ENCODE measurements around the gene DKKL1. TPM values are rescaled to one million over a fixed set of nuclear protein-coding genes. Genes with fewer than 3 reads are reported as not detected.
A peak's percentile ranks its signal among the peaks of the same experiment; 100 is the strongest.
"Not testable (repeated sequence)": the region's sequence is repeated elsewhere in the genome, so short reads cannot be mapped to it uniquely, and the experiment has no call there.

DKKL1 gene
- not detected for total RNA-seq
- polyA plus RNA-seq = not detected

DNA sequence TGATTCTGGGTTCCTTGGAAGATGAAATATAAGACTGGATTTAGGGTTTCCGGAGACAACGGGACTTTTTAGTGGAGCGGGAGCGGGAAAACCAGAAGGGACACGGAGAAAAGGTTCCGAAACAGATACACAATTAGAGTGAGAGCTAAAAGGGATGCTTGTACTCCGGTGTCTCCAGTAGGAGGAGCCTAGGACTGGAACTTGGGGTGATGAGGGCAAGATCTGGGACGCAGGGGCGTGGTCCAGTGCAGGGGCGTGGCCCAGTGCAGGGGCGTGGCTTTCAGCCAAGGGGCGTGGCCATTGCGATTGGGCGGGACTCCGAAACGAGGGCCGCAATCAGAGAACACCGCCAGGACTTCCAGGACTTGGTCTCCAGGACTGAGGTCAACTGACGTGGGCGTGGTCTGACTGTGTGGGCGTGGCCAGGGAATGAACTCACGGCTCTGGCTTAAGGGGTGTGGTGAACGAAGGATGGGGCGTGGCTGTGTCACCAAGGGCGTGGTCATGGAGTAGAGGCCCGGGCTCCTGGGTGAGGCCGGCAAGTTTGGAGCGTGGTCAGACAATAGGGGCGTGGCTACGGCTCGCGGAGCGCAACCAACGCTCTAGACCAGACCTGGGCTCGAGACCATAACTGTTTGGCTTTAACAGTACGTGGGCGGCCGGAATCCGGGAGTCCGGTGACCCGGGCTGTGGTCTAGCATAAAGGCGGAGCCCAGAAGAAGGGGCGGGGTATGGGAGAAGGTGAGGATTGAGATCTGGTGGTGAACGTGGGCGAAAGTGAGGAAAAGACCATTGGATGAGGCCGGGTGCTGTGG, at the start of gene DKKL1:
Gene DKKL1, plus strand, starts transcription at position 610 of the 815 bp plus-strand sequence. Its CDS starts 122 bp downstream, at position 732.
- H3K4me3 ChIP-seq (ENCODE audit: low read depth, low read length) = peak within 1 kb of the TSS; percentile 44
- no peak within 1 kb of the TSS for H3K27ac Mint-ChIP-seq
- H3K4me1 ChIP-seq (ENCODE audit: control insufficient read depth, insufficient read depth, low read length, poor library complexity, severe bottlenecking) = peaks cover 33% of the 10 kb centered on the region
- no peaks in the 10 kb centered on the region for H3K9me3 ChIP-seq (ENCODE audit: control insufficient read depth in 2 of 2, low read length in 2 of 2)
- H3K27ac ChIP-seq (ENCODE audit: insufficient read depth, low read length, poor library complexity, severe bottlenecking) = no peak within 1 kb of the TSS
- H3K36me3 ChIP-seq (ENCODE audit: control insufficient read depth, insufficient read depth, low read length) = no peaks in the 10 kb centered on the region
- H3K36me3 Mint-ChIP-seq = no peaks in the 10 kb centered on the region
- DNase-seq (peak; percentile 46 to 63 (median 50)), ATAC-seq (ENCODE audit: low read depth in 2 of 2) (peak; percentile 65 to 69)
- H3K9me3 Mint-ChIP-seq = peaks cover 0 to 2% (median 0%) of the 10 kb centered on the region in 7 donors
- no peak within 1 kb of the TSS for H3K4me3 Mint-ChIP-seq
- peaks cover 42% of the 10 kb centered on the region for H3K27me3 Mint-ChIP-seq
- H3K4me1 Mint-ChIP-seq = peaks cover 0 to 15% (median 3%) of the 10 kb centered on the region in 4 donors
- H3K27me3 ChIP-seq (ENCODE audit: control insufficient read depth, insufficient read depth, low read length) = peaks cover 14% of the 10 kb centered on the region

DNA sequence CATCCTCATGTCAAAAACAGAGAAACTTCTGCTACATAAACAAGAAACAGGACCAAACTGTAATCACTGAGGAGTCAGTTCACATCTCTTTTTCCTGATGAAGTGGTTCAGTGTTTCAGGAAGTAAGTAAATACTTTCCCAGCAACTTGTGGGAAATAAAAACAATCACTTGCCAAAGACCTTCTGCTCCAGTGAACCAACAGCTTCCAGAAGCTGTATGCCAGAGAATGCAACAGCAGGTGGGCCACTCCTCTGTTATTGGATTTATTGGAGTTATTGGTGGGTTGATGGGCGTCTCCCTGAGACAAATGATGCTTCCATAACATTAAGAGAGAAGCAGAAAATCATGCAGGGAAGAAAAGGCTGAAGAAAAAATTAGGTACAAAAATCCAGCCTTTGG, 48.6 kb upstream of the DKKL1 start:
- ATAC-seq (ENCODE audit: low read depth in 2 of 2) (no peak), DNase-seq (no peak)
- Histone ChIP-seq H3K27me3 (ENCODE audit: control insufficient read depth, insufficient read depth, low read length) (no peaks in the 10 kb centered on the region), H3K27ac (ENCODE audit: insufficient read depth, low read length, poor library complexity, severe bottlenecking) (no peak overlapping the region), H3K4me1 (ENCODE audit: control insufficient read depth, insufficient read depth, low read length, poor library complexity, severe bottlenecking) (no peaks in the 10 kb centered on the region), H3K9me3 (ENCODE audit: control insufficient read depth in 2 of 2, low read length in 2 of 2) (peaks cover 10 to 17% of the 10 kb centered on the region in 2 experiments), H3K4me3 (ENCODE audit: low read depth, low read length) (no peak overlapping the region), H3K36me3 (ENCODE audit: control insufficient read depth, insufficient read depth, low read length) (peaks cover 9% of the 10 kb centered on the region)
- Mint-ChIP-seq H3K27ac (no peak overlapping the region), H3K9me3 (peaks cover 0 to 10% (median 2%) of the 10 kb centered on the region in 7 donors), H3K27me3 (no peaks in the 10 kb centered on the region), H3K4me1 (peaks cover 0 to 5% (median 3%) of the 10 kb centered on the region in 4 donors), H3K4me3 (no peak overlapping the region), H3K36me3 (peaks cover 55% of the 10 kb centered on the region)

GRCh38 chr19:49316284-49316683, 47.4 kb upstream of the DKKL1 start:
- H3K27me3 Mint-ChIP-seq = peaks cover 4% of the 10 kb centered on the region
- no peak overlapping the region for H3K4me3 Mint-ChIP-seq
- H3K27me3 ChIP-seq (ENCODE audit: control insufficient read depth, insufficient read depth, low read length) = no peaks in the 10 kb centered on the region
- no peaks in the 10 kb centered on the region for H3K4me1 ChIP-seq (ENCODE audit: control insufficient read depth, insufficient read depth, low read length, poor library complexity, severe bottlenecking)
- ATAC-seq (ENCODE audit: low read depth in 2 of 2) (no peak), DNase-seq (no peak)
- no peaks in the 10 kb centered on the region for H3K36me3 ChIP-seq (ENCODE audit: control insufficient read depth, insufficient read depth, low read length)
- H3K9me3 ChIP-seq (ENCODE audit: control insufficient read depth in 2 of 2, low read length in 2 of 2) = peaks cover 10 to 17% of the 10 kb centered on the region in 2 experiments
- H3K27ac ChIP-seq (ENCODE audit: insufficient read depth, low read length, poor library complexity, severe bottlenecking) = no peak overlapping the region
- no peak overlapping the region for H3K27ac Mint-ChIP-seq
- no peak overlapping the region for H3K4me3 ChIP-seq (ENCODE audit: low read depth, low read length)
- peaks cover 0 to 5% (median 3%) of the 10 kb centered on the region in 4 donors for H3K4me1 Mint-ChIP-seq
- H3K9me3 Mint-ChIP-seq = peaks cover 0 to 10% (median 2%) of the 10 kb centered on the region in 7 donors
- peaks cover 43% of the 10 kb centered on the region for H3K36me3 Mint-ChIP-seq

DNA sequence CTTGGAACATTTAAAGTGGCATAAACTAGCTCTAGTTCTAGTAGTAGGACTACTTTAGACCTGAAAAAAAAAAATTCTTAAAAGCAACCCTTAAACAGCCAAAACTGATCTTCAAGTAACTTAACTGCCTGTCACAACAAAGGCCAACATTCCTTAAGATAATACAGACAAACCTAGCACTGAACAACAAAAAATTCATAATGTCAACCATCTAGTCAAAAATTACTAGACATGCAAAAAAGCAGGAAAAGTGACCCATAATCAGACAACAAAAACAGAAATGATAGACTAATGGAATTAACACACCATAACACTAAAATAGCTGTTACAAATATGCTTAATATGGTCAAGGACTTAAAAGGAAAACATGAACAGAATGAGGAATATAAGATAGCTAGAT, 45.4 kb upstream of the DKKL1 start:
- H3K27ac ChIP-seq (ENCODE audit: insufficient read depth, low read length, poor library complexity, severe bottlenecking) = no peak overlapping the region
- H3K4me3 Mint-ChIP-seq = no peak overlapping the region
- ATAC-seq (ENCODE audit: low read depth in 2 of 2) (no peak), DNase-seq (no peak)
- H3K27me3 Mint-ChIP-seq = peaks cover 4% of the 10 kb centered on the region
- H3K4me3 ChIP-seq (ENCODE audit: low read depth, low read length) = no peak overlapping the region
- H3K36me3 Mint-ChIP-seq = peaks cover 37% of the 10 kb centered on the region
- no peaks in the 10 kb centered on the region for H3K4me1 ChIP-seq (ENCODE audit: control insufficient read depth, insufficient read depth, low read length, poor library complexity, severe bottlenecking)
- H3K9me3 ChIP-seq (ENCODE audit: control insufficient read depth in 2 of 2, low read length in 2 of 2) = peaks cover 10 to 17% of the 10 kb centered on the region in 2 experiments
- H3K9me3 Mint-ChIP-seq = peaks cover 0 to 10% (median 2%) of the 10 kb centered on the region in 7 donors
- H3K27me3 ChIP-seq (ENCODE audit: control insufficient read depth, insufficient read depth, low read length) = no peaks in the 10 kb centered on the region
- H3K4me1 Mint-ChIP-seq = peaks cover 0 to 4% (median 2%) of the 10 kb centered on the region in 4 donors
- no peak overlapping the region for H3K27ac Mint-ChIP-seq
- peaks cover 3% of the 10 kb centered on the region for H3K36me3 ChIP-seq (ENCODE audit: control insufficient read depth, insufficient read depth, low read length)

- Mint-ChIP-seq H3K27me3 (peaks cover 4% of the 10 kb centered on the region), H3K9me3 (peaks cover 0 to 1% (median 0%) of the 10 kb centered on the region in 7 donors), H3K36me3 (peaks cover 19% of the 10 kb centered on the region), H3K27ac (no peak within 1 kb of the TSS), H3K4me1 (peaks cover 11 to 21% (median 18%) of the 10 kb centered on the region in 4 donors), H3K4me3 (no peak within 1 kb of the TSS)
- ATAC-seq (ENCODE audit: low read depth in 2 of 2) (no peak), DNase-seq (no peak)
- Histone ChIP-seq H3K27me3 (ENCODE audit: control insufficient read depth, insufficient read depth, low read length) (no peaks in the 10 kb centered on the region), H3K36me3 (ENCODE audit: control insufficient read depth, insufficient read depth, low read length) (peaks cover 3% of the 10 kb centered on the region), H3K27ac (ENCODE audit: insufficient read depth, low read length, poor library complexity, severe bottlenecking) (no peak within 1 kb of the TSS), H3K9me3 (ENCODE audit: control insufficient read depth in 2 of 2, low read length in 2 of 2) (no peaks in the 10 kb centered on the region), H3K4me3 (ENCODE audit: low read depth, low read length) (no peak within 1 kb of the TSS), H3K4me1 (ENCODE audit: control insufficient read depth, insufficient read depth, low read length, poor library complexity, severe bottlenecking) (no peaks in the 10 kb centered on the region)
These were observed 38.7 kb upstream of the DKKL1 start, which contains the start of gene SLC6A16 for GRCh38 chr19:49324801-49325576. Gene SLC6A16 (minus strand): TSS chr19:49325191. CDS start chr19:49311347, 13,844 bp downstream.

GRCh38 chr19:49325756-49326155, 37.9 kb upstream of the DKKL1 start:
- H3K36me3 ChIP-seq (ENCODE audit: control insufficient read depth, insufficient read depth, low read length); DNase-seq; H3K4me3 ChIP-seq (ENCODE audit: low read depth, low read length); H3K9me3 ChIP-seq (ENCODE audit: control insufficient read depth in 2 of 2, low read length in 2 of 2); H3K4me3 Mint-ChIP-seq; H3K4me1 ChIP-seq (ENCODE audit: control insufficient read depth, insufficient read depth, low read length, poor library complexity, severe bottlenecking); H3K9me3 Mint-ChIP-seq; ATAC-seq (ENCODE audit: low read depth in 2 of 2); H3K27me3 Mint-ChIP-seq; H3K27me3 ChIP-seq (ENCODE audit: control insufficient read depth, insufficient read depth, low read length); H3K27ac Mint-ChIP-seq; H3K27ac ChIP-seq (ENCODE audit: insufficient read depth, low read length, poor library complexity, severe bottlenecking): not testable (repeated sequence)
- H3K36me3 Mint-ChIP-seq = peaks cover 23% of the 10 kb centered on the region
- H3K4me1 Mint-ChIP-seq = peaks cover 11 to 27% (median 23%) of the 10 kb centered on the region in 4 donors

DNA sequence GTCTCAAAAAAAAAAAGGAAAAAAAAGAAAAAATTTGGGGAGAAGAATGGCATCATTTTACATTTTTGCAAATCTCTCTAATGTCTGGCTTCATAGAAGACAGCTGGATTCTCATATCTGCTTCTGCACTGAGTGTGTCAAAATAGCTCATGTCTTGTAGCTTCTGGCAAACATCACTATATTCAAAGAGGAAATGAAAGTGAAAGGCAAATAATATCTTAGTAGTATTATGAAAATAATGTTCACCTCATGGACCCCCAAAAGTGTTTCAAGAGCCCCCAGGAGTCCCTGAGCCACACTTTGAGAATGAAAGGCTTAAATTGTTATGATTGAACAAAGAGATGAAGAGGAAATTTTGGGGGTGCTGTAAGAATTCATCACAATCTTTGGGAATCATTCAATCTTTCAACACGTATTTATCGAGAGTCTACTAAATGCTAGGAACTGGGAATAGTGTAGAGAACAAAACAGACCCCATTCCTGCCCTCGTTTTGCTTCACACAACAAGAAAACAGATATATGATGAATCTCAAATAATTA, 37.4 kb upstream of the DKKL1 start:
- Histone ChIP-seq H3K9me3 (ENCODE audit: control insufficient read depth in 2 of 2, low read length in 2 of 2) (no peaks in the 10 kb centered on the region), H3K36me3 (ENCODE audit: control insufficient read depth, insufficient read depth, low read length) (peaks cover 3% of the 10 kb centered on the region), H3K27ac (ENCODE audit: insufficient read depth, low read length, poor library complexity, severe bottlenecking) (no peak overlapping the region), H3K4me1 (ENCODE audit: control insufficient read depth, insufficient read depth, low read length, poor library complexity, severe bottlenecking) (peaks cover 3% of the 10 kb centered on the region), H3K4me3 (ENCODE audit: low read depth, low read length) (no peak overlapping the region), H3K27me3 (ENCODE audit: control insufficient read depth, insufficient read depth, low read length) (no peaks in the 10 kb centered on the region)
- DNase-seq (no peak), ATAC-seq (ENCODE audit: low read depth in 2 of 2) (no peak)
- Mint-ChIP-seq H3K4me1 (peaks cover 11 to 31% (median 24%) of the 10 kb centered on the region in 4 donors), H3K36me3 (peaks cover 23% of the 10 kb centered on the region), H3K27me3 (no peaks in the 10 kb centered on the region), H3K9me3 (no peaks in the 10 kb centered on the region), H3K27ac (no peak overlapping the region), H3K4me3 (no peak overlapping the region)
